ENCODE measurements around the gene PGRMC1.
"Not testable (repeated sequence)": the region's sequence is repeated elsewhere in the genome, so short reads cannot be mapped to it uniquely, and the experiment has no call there.

The PGRMC1 gene

DNA sequence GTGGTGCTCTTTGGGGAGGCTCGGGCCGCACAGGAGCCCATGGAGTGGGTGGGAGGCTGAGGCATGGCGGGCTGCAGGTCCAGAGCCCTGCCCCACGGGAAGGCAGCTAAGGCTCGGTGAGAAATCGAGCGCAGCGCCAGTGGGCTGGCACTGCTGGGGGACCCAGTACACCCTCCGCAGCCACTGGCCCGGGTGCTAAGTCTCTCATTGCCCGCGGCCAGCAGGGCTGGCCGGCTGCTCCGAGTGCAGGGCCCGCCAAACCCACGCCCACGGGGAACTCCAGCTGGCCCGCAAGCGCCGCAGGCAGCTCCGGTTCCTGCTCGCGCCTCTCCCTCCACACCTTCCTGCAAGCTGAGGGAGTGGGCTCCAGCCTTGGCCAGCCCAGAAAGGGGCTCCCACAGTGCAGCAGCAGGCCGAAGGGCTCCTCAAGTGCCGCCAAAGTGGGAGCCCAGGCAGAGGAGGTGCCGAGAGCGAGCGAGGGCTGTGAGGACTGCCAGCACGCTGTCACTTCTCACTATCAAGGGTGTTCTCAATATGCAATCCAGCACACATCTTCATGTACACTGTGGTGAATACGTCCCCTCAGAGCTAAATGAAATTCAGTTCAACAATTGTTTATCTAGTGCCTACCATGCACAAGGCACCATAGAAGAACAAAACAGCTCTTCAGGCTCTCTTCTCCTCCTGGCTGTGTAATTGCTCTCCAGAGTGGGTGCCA is 25.0 kb upstream of the PGRMC1 start:
- not testable (repeated sequence) for H3K4ac ChIP-seq (ENCODE audit: low read depth, low read length); DNase-seq; H3K27ac ChIP-seq (ENCODE audit: low read depth, low read length); H3K4me3 ChIP-seq (ENCODE audit: low read depth, low read length); H4K12ac ChIP-seq (ENCODE audit: low read depth, low read length); H3K79me2 ChIP-seq (ENCODE audit: control insufficient read depth, insufficient read depth, low read length, poor library complexity); H3K79me1 ChIP-seq (ENCODE audit: low read length); H3K4me1 ChIP-seq (ENCODE audit: control insufficient read depth in 1 of 2, insufficient read depth in 2 of 2, low read length in 2 of 2); H3K23ac ChIP-seq (ENCODE audit: low read length); H2AFZ ChIP-seq (ENCODE audit: insufficient read depth, low read length, poor library complexity); H2BK5ac ChIP-seq (ENCODE audit: low read depth, low read length, poor library complexity); H2BK120ac ChIP-seq (ENCODE audit: insufficient read depth, low read length, poor library complexity); H2AK5ac ChIP-seq (ENCODE audit: low read length); H4K8ac ChIP-seq (ENCODE audit: low read depth, low read length); H3K18ac ChIP-seq (ENCODE audit: low read length); H4K91ac ChIP-seq (ENCODE audit: low read depth, low read length); H3K9me3 ChIP-seq (ENCODE audit: insufficient read depth, low read depth, low read length); H3K14ac ChIP-seq (ENCODE audit: low read length); H2BK12ac ChIP-seq (ENCODE audit: low read length); H3K9ac ChIP-seq (ENCODE audit: low read length); H3K27me3 ChIP-seq (ENCODE audit: insufficient read depth, low read length); H3K36me3 ChIP-seq (ENCODE audit: control insufficient read depth in 1 of 2, insufficient read depth in 2 of 2, low read length in 2 of 2); H3K4me2 ChIP-seq (ENCODE audit: low read length)
- no CpG with 5 or more reads among the region's 30 CpGs for WGBS (ENCODE audit: extremely low coverage, insufficient coverage, insufficient read length)

DNA sequence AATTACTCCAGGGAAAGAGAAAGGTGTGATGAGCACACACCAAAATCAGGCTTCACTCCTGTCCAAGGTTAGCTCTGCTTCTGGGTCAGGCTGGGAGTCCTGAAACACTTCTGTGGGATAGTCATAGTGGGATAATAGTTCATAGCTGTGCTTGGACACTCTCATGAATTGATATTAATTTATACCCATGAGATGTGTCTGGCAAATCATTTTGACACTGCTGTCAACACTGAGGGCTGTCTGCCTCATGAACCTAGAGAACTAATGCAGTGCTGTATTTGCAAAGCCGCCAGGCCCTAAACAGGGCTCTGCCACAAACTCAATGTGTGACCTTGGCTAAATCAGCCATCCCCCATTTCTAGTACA is 24.5 kb upstream of the PGRMC1 start:
- no peak overlapping the region for H3K27ac ChIP-seq (ENCODE audit: low read depth, low read length)
- no CpG with 5 or more reads among the region's 1 CpG for WGBS (ENCODE audit: extremely low coverage, insufficient coverage, insufficient read length)

DNA sequence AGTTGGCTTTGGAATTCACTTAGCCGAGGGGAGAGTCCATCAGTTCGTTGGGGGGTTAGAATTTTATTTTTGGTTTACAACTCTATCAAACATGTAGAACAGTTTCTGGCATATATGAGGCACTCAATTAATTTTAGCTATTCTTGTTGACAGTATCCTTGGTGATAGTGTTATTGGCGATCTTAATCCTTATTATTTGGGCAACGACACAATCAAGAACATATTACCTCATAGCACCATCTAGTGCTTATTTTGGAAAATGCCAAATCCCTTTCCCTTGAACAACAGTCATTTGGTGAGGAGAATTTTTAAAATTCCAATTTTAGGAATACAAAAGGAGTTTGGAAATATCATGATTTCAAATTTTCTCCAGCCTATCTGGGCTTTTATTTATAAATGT is 17.9 kb upstream of the PGRMC1 start:
- Histone ChIP-seq H2BK5ac (ENCODE audit: low read depth, low read length, poor library complexity) (no peak overlapping the region), H2BK12ac (ENCODE audit: low read length) (no peak overlapping the region), H4K8ac (ENCODE audit: low read depth, low read length) (no peak overlapping the region), H3K27me3 (ENCODE audit: insufficient read depth, low read length) (no peaks in the 10 kb centered on the region), H2BK120ac (ENCODE audit: insufficient read depth, low read length, poor library complexity) (no peak overlapping the region), H3K27ac (ENCODE audit: low read depth, low read length) (no peak overlapping the region), H3K14ac (ENCODE audit: low read length) (no peak overlapping the region), H3K18ac (ENCODE audit: low read length) (no peak overlapping the region), H3K36me3 (ENCODE audit: control insufficient read depth in 1 of 2, insufficient read depth in 2 of 2, low read length in 2 of 2) (no peaks in the 10 kb centered on the region), H2AK5ac (ENCODE audit: low read length) (no peak overlapping the region), H4K12ac (ENCODE audit: low read depth, low read length) (no peak overlapping the region), H3K4me1 (ENCODE audit: control insufficient read depth in 1 of 2, insufficient read depth in 2 of 2, low read length in 2 of 2) (no peaks in the 10 kb centered on the region), H3K4me3 (ENCODE audit: low read depth, low read length) (no peak overlapping the region), H3K9ac (ENCODE audit: low read length) (no peak overlapping the region), H3K4me2 (ENCODE audit: low read length) (no peak overlapping the region), H3K23ac (ENCODE audit: low read length) (no peak overlapping the region), H2AFZ (ENCODE audit: insufficient read depth, low read length, poor library complexity) (no peak overlapping the region), H3K79me1 (ENCODE audit: low read length) (no peaks in the 10 kb centered on the region), H4K91ac (ENCODE audit: low read depth, low read length) (no peak overlapping the region), H3K9me3 (ENCODE audit: insufficient read depth, low read depth, low read length) (no peaks in the 10 kb centered on the region), H3K4ac (ENCODE audit: low read depth, low read length) (no peak overlapping the region), H3K79me2 (ENCODE audit: control insufficient read depth, insufficient read depth, low read length, poor library complexity) (no peaks in the 10 kb centered on the region)
- no CpG with 5 or more reads among the region's 4 CpGs for WGBS (ENCODE audit: extremely low coverage, insufficient coverage, insufficient read length)
- no peak for DNase-seq

More for the DNA sequence above, 24.5 kb upstream of the PGRMC1 start:
- Histone ChIP-seq H3K23ac (ENCODE audit: low read length) (no peak overlapping the region), H3K14ac (ENCODE audit: low read length) (no peak overlapping the region), H3K4me2 (ENCODE audit: low read length) (no peak overlapping the region), H3K9ac (ENCODE audit: low read length) (no peak overlapping the region), H2AK5ac (ENCODE audit: low read length) (no peak overlapping the region), H3K9me3 (ENCODE audit: insufficient read depth, low read depth, low read length) (no peaks in the 10 kb centered on the region), H4K8ac (ENCODE audit: low read depth, low read length) (no peak overlapping the region), H3K4me1 (ENCODE audit: control insufficient read depth in 1 of 2, insufficient read depth in 2 of 2, low read length in 2 of 2) (no peaks in the 10 kb centered on the region), H3K4ac (ENCODE audit: low read depth, low read length) (no peak overlapping the region), H3K79me1 (ENCODE audit: low read length) (no peaks in the 10 kb centered on the region), H3K79me2 (ENCODE audit: control insufficient read depth, insufficient read depth, low read length, poor library complexity) (no peaks in the 10 kb centered on the region), H3K27me3 (ENCODE audit: insufficient read depth, low read length) (no peaks in the 10 kb centered on the region), H4K91ac (ENCODE audit: low read depth, low read length) (no peak overlapping the region), H2BK5ac (ENCODE audit: low read depth, low read length, poor library complexity) (no peak overlapping the region), H3K4me3 (ENCODE audit: low read depth, low read length) (no peak overlapping the region), H2BK120ac (ENCODE audit: insufficient read depth, low read length, poor library complexity) (no peak overlapping the region), H2AFZ (ENCODE audit: insufficient read depth, low read length, poor library complexity) (no peak overlapping the region), H2BK12ac (ENCODE audit: low read length) (no peak overlapping the region), H3K36me3 (ENCODE audit: control insufficient read depth in 1 of 2, insufficient read depth in 2 of 2, low read length in 2 of 2) (no peaks in the 10 kb centered on the region), H3K18ac (ENCODE audit: low read length) (no peak overlapping the region), H4K12ac (ENCODE audit: low read depth, low read length) (no peak overlapping the region)
- DNase-seq: no peak

DNA sequence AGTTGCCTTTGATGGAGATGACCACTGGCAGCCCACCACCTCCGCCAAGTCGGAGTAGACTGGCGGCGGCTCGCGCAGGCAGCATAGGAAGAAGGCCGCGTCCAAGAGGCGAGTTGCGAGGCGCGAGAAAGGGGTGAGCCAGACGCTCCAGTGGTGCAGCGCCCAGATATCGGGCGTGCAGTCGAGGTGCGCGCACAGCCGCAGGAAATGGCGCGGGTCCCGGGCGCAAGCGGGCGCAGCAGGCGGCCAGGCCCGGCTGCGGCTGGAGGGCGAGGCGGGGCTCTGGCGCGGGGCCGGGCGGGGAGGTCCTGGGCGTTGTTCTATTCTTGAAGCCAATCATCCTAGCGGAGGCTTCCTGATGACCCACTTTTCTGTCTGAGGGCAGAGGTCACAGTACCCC is 13.2 kb upstream of the PGRMC1 start:
- H3K14ac ChIP-seq (ENCODE audit: low read length): no peak overlapping the region
- no peak overlapping the region for H3K23ac ChIP-seq (ENCODE audit: low read length)
- H2AK5ac ChIP-seq (ENCODE audit: low read length): no peak overlapping the region
- no peak overlapping the region for H2BK12ac ChIP-seq (ENCODE audit: low read length)
- H3K79me1 ChIP-seq (ENCODE audit: low read length): no peaks in the 10 kb centered on the region
- no peaks in the 10 kb centered on the region for H3K27me3 ChIP-seq (ENCODE audit: insufficient read depth, low read length)
- no peak overlapping the region for H3K18ac ChIP-seq (ENCODE audit: low read length)
- no peak overlapping the region for H2BK120ac ChIP-seq (ENCODE audit: insufficient read depth, low read length, poor library complexity)
- H3K36me3 ChIP-seq (ENCODE audit: control insufficient read depth in 1 of 2, insufficient read depth in 2 of 2, low read length in 2 of 2): no peaks in the 10 kb centered on the region
- no peak overlapping the region for H2BK5ac ChIP-seq (ENCODE audit: low read depth, low read length, poor library complexity)
- no peak overlapping the region for H3K9ac ChIP-seq (ENCODE audit: low read length)
- no peak overlapping the region for H3K4ac ChIP-seq (ENCODE audit: low read depth, low read length)
- H3K9me3 ChIP-seq (ENCODE audit: insufficient read depth, low read depth, low read length): no peaks in the 10 kb centered on the region
- no peak for DNase-seq
- no peak overlapping the region for H3K4me3 ChIP-seq (ENCODE audit: low read depth, low read length)
- H3K27ac ChIP-seq (ENCODE audit: low read depth, low read length): no peak overlapping the region
- H3K79me2 ChIP-seq (ENCODE audit: control insufficient read depth, insufficient read depth, low read length, poor library complexity): no peaks in the 10 kb centered on the region
- H2AFZ ChIP-seq (ENCODE audit: insufficient read depth, low read length, poor library complexity): no peak overlapping the region
- no peak overlapping the region for H4K91ac ChIP-seq (ENCODE audit: low read depth, low read length)
- H4K12ac ChIP-seq (ENCODE audit: low read depth, low read length): no peak overlapping the region
- H3K4me2 ChIP-seq (ENCODE audit: low read length): no peak overlapping the region
- no CpG with 5 or more reads among the region's 37 CpGs for WGBS (ENCODE audit: extremely low coverage, insufficient coverage, insufficient read length)
- H4K8ac ChIP-seq (ENCODE audit: low read depth, low read length): no peak overlapping the region
- H3K4me1 ChIP-seq (ENCODE audit: control insufficient read depth in 1 of 2, insufficient read depth in 2 of 2, low read length in 2 of 2): no peaks in the 10 kb centered on the region
